Posterior cingulate gyrus (tissue), 11 donors: Measurements from ENCODE around the gene MRPS23.

Experiments
- DNase-seq, 10 donors: peaks; one replicate each; pipeline versions ENCODE4 v3.0.0 to v3.0.0-alpha.2; 2020 to 2021; ENCODE audit warnings: mixed read lengths in 3 of 10
- intact Hi-C: fragments of 100-400 bp; cut with DNase I; formaldehyde crosslinking; loops from one replicate; pipeline ENCODE4 v1.15.1; 2023

Gene MRPS23

DNA sequence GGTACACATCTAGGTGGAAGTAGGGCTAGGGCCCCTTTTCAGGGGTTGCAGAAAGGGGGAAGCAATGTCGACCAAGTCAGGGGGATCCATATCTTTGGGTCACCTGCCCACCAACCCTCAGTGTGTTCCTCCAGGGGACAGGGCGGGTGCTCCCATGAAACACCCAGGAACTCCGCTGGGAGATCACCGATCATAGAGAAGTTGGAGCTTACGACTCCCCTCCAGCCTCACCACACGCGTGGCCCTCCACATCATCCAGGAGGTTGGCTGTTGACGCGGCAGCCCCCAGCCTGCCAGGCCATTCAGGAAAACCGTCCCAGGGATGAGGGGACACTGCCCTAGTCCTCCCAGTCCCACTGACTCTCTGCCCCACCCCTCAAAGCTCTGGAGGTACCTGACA lies 17.3 kb upstream of the MRPS23 start:
- intact Hi-C loops, result no loop called here
- peak in 2 of 10 donors; percentile 50 to 53 for DNase-seq

DNA sequence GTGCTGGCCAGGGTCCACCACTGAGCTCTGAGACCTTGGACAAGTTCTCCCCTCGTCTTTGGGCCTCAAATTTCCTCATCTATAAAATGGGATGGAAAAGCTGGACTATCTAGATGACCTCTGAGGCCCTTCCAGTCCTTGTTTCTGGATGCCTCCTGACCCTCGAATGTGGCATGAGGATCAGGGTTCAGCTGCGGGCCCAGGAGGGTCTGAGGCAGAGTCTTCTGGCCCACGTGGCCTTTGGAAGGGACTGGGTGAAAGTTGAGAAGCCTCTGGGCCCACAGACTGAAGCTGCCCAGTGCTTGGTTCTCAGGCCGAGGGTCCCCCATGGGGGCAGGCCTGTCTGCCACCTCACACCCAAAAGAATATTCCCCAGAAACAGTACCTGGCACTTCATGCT lies 16.9 kb upstream of the MRPS23 start:
- peak in 2 of 10 donors; percentile 33 to 60 for DNase-seq
- intact Hi-C loops, result no loop called here

DNA sequence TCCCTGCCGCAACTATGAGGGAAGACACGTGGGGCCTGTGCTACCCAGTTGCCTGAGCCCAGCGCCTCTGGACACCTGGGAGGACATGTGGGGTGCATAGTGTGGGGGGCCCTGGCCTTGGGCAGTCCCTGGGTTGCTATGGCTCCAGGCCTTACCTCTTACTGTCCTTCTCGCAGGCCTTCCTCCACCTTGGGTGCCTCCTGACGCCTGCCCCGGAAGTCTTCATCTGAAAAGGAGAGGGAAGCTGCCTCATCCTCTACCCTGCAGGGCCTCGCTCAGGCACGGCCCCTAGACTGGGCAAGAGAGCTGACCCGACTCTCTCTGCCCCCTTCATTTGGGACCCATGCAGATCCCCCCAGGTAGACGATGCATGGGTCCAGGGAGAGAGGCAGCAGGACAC lies 16.5 kb upstream of the MRPS23 start:
- peak in 3 of 10 donors; percentile 39 to 67 (median 50) for DNase-seq
- intact Hi-C loops, result no loop called here

DNA sequence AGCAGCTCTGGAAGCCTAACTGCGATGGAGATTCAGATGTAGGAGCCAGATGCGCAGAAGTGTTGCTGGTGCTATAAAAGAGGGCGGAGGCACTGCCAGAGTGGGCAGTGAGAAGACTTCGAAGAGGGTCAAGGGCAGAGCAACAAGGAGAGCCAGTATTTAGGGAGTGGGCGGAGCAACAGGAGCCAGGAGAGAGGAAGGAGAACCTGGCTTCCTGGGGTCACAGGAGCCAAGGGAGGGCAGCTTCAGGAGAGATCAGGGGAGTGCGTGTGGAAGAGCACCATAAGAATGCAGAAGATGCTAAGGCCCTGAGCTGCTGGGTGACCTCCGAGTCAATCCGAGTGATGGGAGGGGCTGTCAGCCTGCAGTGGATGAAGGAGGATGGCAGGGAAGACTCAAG lies 14.4 kb upstream of the MRPS23 start:
- intact Hi-C loops, result loop anchor here (5.0 kb wide), 1 partner anchor 38 kb away; no protein-coding TSS in a partner anchor
- DNase-seq, result peak in 2 of 10 donors; percentile 13 to 48

- intact Hi-C loops, result loop anchor here (5.0 kb wide), 1 partner anchor 39 kb away; no protein-coding TSS in a partner anchor
- DNase-seq, result peak in 8 of 10 donors; percentile 52 to 96 (median 68)
Observed at GRCh38 chr17:57862694-57863667, 13.1 kb upstream of the MRPS23 start.

DNA sequence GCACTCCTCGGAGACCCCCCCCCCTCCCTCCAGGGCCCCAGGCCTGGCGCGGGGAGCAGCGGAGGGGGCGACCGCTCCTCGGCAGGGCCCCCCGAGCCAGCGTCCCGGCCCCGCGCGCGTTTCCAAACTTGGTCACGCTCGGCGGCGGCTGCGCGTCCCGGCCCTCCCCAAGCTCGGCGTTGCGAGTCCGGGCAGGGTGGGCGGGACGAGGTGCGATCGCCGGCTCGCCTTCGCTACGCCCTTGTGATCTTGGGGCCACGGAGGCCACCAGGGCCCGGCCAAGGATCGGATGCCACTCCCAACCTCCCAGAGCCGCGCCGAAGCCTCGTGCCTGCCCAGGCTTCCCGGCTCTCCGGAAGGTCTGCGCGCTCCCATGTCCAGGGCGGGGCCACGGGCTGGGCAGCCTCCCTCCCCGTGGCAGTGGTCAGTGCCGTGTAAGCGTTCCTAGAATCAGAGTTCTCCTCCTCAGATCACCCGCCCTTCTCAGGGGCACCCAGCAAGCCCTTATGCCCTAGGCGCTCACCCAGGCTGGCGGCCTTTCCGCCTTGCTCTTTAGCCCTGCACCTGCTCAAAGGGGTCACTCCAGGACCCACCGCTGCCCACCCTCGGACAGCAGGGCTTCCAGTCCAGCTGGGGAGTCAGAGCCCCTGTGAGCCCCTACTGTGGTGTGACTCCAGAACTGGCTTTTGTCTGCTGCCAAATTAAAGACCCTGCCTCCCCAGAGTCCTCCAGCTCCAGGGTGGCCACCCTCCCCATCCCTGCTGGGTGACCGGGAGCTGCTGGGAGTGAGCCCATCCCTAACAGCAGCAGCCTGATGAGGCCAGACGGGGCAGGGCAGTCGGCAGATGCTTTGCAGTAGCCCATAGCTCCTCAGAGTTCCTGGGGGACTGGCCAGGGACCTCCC lies 12.2 kb upstream of the MRPS23 start:
- peak in 4 of 10 donors; percentile 37 to 92 (median 68) for DNase-seq
- intact Hi-C loops, result loop anchor here (5.0 kb wide), 1 partner anchor 40 kb away; no protein-coding TSS in a partner anchor

DNA sequence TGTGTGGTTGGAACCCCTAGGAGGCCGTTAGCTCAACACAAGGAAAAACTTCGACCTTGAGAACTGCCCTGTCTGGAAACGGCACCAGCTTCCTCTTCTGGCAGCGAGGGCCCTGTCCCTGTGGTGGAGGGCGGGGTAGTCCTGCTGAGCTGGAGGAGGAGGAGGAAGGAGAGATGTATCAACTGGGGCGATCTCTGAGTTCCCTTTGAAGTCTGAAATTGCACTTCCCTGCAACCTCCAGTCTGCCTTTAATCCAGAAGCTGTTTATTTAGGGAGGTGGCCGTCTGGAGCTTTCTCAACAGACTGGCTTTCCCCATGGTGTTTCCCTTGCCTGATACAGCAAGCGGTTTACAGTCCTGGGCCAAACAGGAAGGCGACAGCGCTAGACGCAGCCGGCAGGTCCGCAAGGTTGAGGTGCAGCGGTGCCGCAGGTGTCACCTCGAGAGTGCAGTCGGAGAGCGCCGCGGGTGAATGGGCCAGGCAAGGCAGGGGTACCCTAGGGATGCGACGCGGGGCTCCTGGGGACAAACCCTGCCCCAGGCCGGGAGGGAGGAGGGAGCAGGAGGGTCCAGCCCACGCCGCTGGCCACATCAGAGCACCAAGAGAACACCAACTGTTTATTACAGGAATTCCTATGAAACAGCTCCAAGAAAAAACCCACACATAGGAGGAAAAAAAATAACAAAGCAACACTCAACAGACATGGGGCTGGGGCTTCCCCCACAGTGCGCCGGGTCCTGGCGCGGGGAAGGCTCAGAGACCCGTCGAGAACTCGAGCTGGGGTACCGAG lies 11.4 kb upstream of the MRPS23 start:
- intact Hi-C loops, result loop anchor here (5.0 kb wide), 1 partner anchor 41 kb away; no protein-coding TSS in a partner anchor
- DNase-seq, result peak in 2 of 10 donors; percentile 76 to 83

- intact Hi-C loops, result loop anchor here (5.0 kb wide), 1 partner anchor 42 kb away; no protein-coding TSS in a partner anchor
- peak in 2 of 10 donors; percentile 40 to 55 for DNase-seq
Observed at GRCh38 chr17:57860414-57860999, 10.7 kb upstream of the MRPS23 start.

GRCh38 chr17:57859601-57860413 lies 10.0 kb upstream of the MRPS23 start:
- DNase-seq, result peak in 2 of 10 donors; percentile 9 to 31
- intact Hi-C loops, result loop anchor here (5.0 kb wide), 2 partner anchors 32 to 42 kb away; no protein-coding TSS in a partner anchor

GRCh38 chr17:57858838-57859237 lies 9.0 kb upstream of the MRPS23 start:
- intact Hi-C loops, result loop anchor here (1.0 to 5.0 kb wide), 4 partner anchors 33 to 254 kb away; no protein-coding TSS in a partner anchor
- peak in 1 of 10 donors; percentile 65 for DNase-seq

- intact Hi-C loops, result loop anchor here (5.0 kb wide), 1 partner anchor 35 kb away; no protein-coding TSS in a partner anchor
- DNase-seq, result no peak
Observed at GRCh38 chr17:57856792-57857620, 7.2 kb upstream of the MRPS23 start.

DNA sequence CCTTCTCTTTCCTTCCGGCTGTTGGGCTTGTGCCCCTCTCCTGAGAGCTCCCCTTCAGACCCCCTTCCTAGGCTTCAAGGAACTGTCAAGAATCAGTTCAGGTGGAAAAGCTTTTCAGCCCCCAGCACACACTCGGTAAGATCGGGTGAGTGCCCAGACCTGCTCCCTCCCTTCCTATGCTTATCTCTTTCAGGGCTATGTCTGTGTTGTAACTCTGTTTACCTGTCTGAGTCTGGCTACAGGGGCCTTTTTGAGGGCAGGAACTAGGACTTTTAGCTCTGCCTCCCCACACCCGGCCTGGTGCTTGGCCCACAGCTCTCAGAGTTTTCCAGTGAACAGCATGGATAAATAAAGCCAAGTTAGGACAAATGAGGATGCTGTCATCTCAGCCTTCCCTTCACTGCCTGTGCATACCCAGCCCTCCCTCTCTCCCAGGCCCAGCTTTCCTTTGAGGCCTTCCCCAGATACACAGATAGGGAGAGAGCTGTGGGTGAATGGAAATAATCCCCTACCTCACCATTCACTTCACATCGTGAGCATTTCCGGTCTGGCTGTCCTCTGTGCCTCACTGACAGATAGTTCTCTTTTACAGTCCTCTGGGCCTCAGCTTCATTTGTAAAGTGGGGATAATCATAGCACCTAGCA lies 5.7 kb upstream of the MRPS23 start:
- intact Hi-C loops, result loop anchor here (5.0 kb wide), 1 partner anchor 37 kb away; no protein-coding TSS in a partner anchor
- DNase-seq, result no peak

GRCh38 chr17:57853695-57854094 lies 3.9 kb upstream of the MRPS23 start:
- intact Hi-C loops, result loop anchor here (5.0 kb wide), 1 partner anchor 229 kb away; the partner anchor contains the start of gene DYNLL2
- DNase-seq, result peak in 2 of 10 donors; percentile 56 to 62

DNA sequence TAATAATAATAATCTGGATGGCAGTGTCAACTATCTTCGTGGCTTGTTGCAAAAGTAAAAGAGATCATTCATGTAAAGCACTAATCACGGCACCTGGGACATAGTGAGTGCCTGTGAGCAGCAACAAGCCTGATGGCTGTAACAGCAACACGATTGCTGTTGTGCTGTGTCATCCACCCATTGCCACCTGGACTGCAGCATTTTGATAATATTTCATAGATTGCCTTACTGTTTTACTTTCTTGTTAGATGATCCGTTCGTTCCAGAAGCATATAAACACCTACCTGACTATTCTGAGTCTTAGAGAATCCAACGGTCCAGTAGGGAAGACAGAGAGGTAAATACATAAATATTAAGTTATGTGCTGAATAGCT lies 3.1 kb upstream of the MRPS23 start:
- peak in 1 of 10 donors; percentile 10 for DNase-seq
- intact Hi-C loops, result loop anchor here (5.0 kb wide), 1 partner anchor 229 kb away; the partner anchor contains the start of gene DYNLL2

DNA sequence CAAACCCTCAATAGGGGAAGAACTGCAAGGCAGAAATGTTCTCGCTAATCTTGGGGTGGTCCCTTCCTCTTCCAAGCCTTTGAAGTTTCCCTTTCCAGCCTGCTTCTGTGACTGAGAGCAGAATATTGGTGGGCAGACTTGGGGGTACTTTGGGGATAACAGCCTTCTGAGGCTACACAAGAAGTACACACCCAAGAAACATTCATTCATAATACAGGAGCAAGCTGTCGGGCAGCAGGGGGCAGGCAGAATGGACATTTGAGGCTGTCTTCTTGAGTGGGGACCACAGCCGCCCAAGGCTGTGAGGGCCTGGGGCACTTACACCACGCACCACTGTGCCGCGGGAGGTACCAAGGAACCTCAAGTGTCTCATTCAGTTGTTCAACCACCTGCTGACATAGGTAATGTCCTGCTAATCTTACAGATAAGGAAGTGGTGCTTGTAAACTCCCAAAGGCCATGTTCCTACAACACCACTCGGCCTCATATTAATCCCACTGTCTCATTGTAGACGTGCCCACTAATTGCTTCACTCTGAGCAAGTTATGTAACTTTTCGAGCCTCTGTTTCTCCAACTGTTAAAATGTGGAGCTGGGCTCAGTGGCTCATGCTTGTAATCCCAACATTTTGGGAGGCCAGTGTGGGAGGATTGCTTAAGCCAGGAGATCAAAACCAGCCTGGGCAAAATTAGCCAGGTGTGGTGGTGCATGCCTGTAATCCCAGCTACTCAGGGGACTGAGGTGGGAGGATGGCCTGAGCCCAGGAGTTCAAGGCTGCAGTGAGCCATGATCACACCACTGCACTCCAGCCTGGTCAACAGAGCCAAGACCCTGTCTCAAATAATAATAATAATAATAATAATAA lies 2.5 kb upstream of the MRPS23 start:
- DNase-seq, result peak in 2 of 10 donors; percentile 23 to 55
- intact Hi-C loops, result loop anchor here (5.0 kb wide), 1 partner anchor 230 kb away; the partner anchor contains the start of gene DYNLL2
